Measurements from ENCODE around the gene MRPS11. TPM values are rescaled to one million over a fixed set of nuclear protein-coding genes. Genes with fewer than 3 reads are reported as not detected.
A peak's percentile ranks its signal among the peaks of the same experiment; 100 is the strongest.

The MRPS11 gene
- polyA plus RNA-seq, 2 of the 4 experiments (the other 2 are of a cell fraction), result 99.0 to 122 TPM

- ChIA-PET POLR2A (interaction anchor here (2.0 kb wide), 1 partner anchor 11 kb away, joined by 9 read pairs; the partner anchor contains the start of genes MRPL46 and MRPS11), CTCF (interaction anchor here (1.0 to 3.3 kb wide), 13 partner anchors 9 to 357 kb away, joined by 3 to 21 read pairs (median 6); partner anchors contain the start of genes AEN, MRPL46 and MRPS11)
- ATAC-seq (no peak), DNase-seq (ENCODE audit: low read depth in 1 of 2, low spot score in 1 of 2) (no peak), FAIRE-seq (no peak)
- Histone ChIP-seq H3K27ac (no peak overlapping the region), H3K9me3 (no peaks in the 10 kb centered on the region), H3K4me2 (no peak overlapping the region), H3K4me3 (no peak overlapping the region), H3K4me1 (no peaks in the 10 kb centered on the region)
- 95% methylated on average over 5 of the region's 5 CpGs for WGBS (ENCODE audit: missing lambda C conversion rate)
- TF ChIP-seq BCL3 (IDR thresholded peaks at IDR 0.05) (no peak), BHLHE40 (IDR thresholded peaks at IDR 0.05; ENCODE audit: low read depth, low read length) (no peak), EHF (CRISPR knock-in tag; IDR thresholded peaks at IDR 0.05) (no peak)
Observed at GRCh38 chr15:88477904-88478303, 10.4 kb downstream of the MRPS11 start.

- Histone ChIP-seq H3K27ac (no peak overlapping the region), H3K4me2 (no peak overlapping the region), H3K9me3 (no peaks in the 10 kb centered on the region), H3K4me3 (no peak overlapping the region), H3K4me1 (no peaks in the 10 kb centered on the region)
- ChIA-PET CTCF (interaction anchor here (1.5 to 3.3 kb wide), 3 partner anchors 24 to 355 kb away, joined by 6 to 21 read pairs (median 17); no protein-coding TSS in a partner anchor), POLR2A (interaction anchor here (2.0 kb wide), 1 partner anchor 12 kb away, joined by 9 read pairs; the partner anchor contains the start of genes MRPL46 and MRPS11)
- WGBS (ENCODE audit: missing lambda C conversion rate), result 79% methylated on average over 3 of the region's 3 CpGs
- FAIRE-seq (no peak), DNase-seq (ENCODE audit: low read depth in 1 of 2, low spot score in 1 of 2) (peak in 1 of 2 experiments; percentile 16), ATAC-seq (peak in 1 of 2 experiments; percentile 64; a peak in 3 of 6 replicates)
- TF ChIP-seq TFCP2L1 (CRISPR knock-in tag; IDR thresholded peaks at IDR 0.05) (no peak), RCOR1 (IDR thresholded peaks at IDR 0.05; ENCODE audit: low read depth, low read length) (no peak), EHMT2 (IDR thresholded peaks at IDR 0.05; ENCODE audit: low read depth) (no peak), CHD4 (IDR thresholded peaks at IDR 0.05; ENCODE audit: borderline replicate concordance) (no peak), PBX3 (IDR thresholded peaks at IDR 0.05) (no peak), JUN (IDR thresholded peaks at IDR 0.05) (no peak), HES2 (IDR thresholded peaks at IDR 0.05) (no peak), MAX (IDR thresholded peaks at IDR 0.05) (no peak), BHLHE40 (IDR thresholded peaks at IDR 0.05; ENCODE audit: low read depth, low read length) (no peak), CBX2 (IDR thresholded peaks at IDR 0.05; ENCODE audit: borderline replicate concordance, low read depth) (no peak)
Observed at GRCh38 chr15:88479169-88479568, 11.7 kb downstream of the MRPS11 start.

GRCh38 chr15:88480981-88481380 lies 13.5 kb downstream of the MRPS11 start:
- no peak for FAIRE-seq

More at GRCh38 chr15:88480981-88481380, 13.5 kb downstream of the MRPS11 start:
- DNase-seq (ENCODE audit: low read depth in 1 of 2, low spot score in 1 of 2), result no peak
- Histone ChIP-seq H3K27ac (no peak overlapping the region), H3K4me2 (no peak overlapping the region), H3K9me3 (no peaks in the 10 kb centered on the region), H3K4me1 (no peaks in the 10 kb centered on the region), H3K4me3 (no peak overlapping the region)
- WGBS (ENCODE audit: missing lambda C conversion rate), result 87% methylated on average over 8 of the region's 8 CpGs
- POLR2A ChIA-PET, result interaction anchor here (0.7 kb wide), 1 partner anchor 86 kb away, joined by 4 read pairs; no protein-coding TSS in a partner anchor
- TF ChIP-seq ZSCAN20 (CRISPR knock-in tag; IDR thresholded peaks at IDR 0.05), result no peak
- TF ChIP-seq BHLHE40 (IDR thresholded peaks at IDR 0.05; ENCODE audit: low read depth, low read length), result no peak
- TF ChIP-seq HDAC2 (IDR thresholded peaks at IDR 0.05), result no peak
- no peak for TF ChIP-seq JUNB (IDR thresholded peaks at IDR 0.05)
- no peak for TF ChIP-seq FOXS1 (CRISPR knock-in tag; IDR thresholded peaks at IDR 0.05)
- no peak for TF ChIP-seq ATOH8 (CRISPR knock-in tag; IDR thresholded peaks at IDR 0.05; ENCODE audit: low read depth)
- TF ChIP-seq CHD4 (IDR thresholded peaks at IDR 0.05; ENCODE audit: borderline replicate concordance), result no peak
- TF ChIP-seq POLR2A (IDR thresholded peaks at IDR 0.05; ENCODE audit: low read length), result no peak
- TF ChIP-seq JUN (IDR thresholded peaks at IDR 0.05), result no peak
- no peak for TF ChIP-seq E2F6 (IDR thresholded peaks at IDR 0.05; ENCODE audit: borderline replicate concordance, low read depth)
- TF ChIP-seq MAFK (IDR thresholded peaks at IDR 0.05; ENCODE audit: partially characterized antibody), result no peak
- no peak for TF ChIP-seq EHMT2 (IDR thresholded peaks at IDR 0.05; ENCODE audit: low read depth)
- CTCF ChIA-PET, result interaction anchor here (0.6 to 2.0 kb wide), 5 partner anchors 11 to 133 kb away, joined by 3 to 5 read pairs (median 3); partner anchors contain the start of genes MRPL46 and MRPS11
- ATAC-seq, result no peak

Data from A549 (cell line).